COLO668 (cell line): Measurements from ENCODE around the gene P2RX7.

Source experiments
- DNase-seq: peaks from one replicate; lab custom pipeline; 2025; ENCODE audit not compliant: unreplicated experiment; lab: John Stamatoyannopoulos, UW

P2RX7 gene

GRCh38 chr12:121110211-121110940, 22.3 kb upstream of the P2RX7 start:
- peak; percentile 64 for DNase-seq

GRCh38 chr12:121111684-121112083, 21.0 kb upstream of the P2RX7 start:
- no peak for DNase-seq

GRCh38 chr12:121112496-121112895, 20.2 kb upstream of the P2RX7 start:
- DNase-seq: no peak

GRCh38 chr12:121113057-121113456, 19.6 kb upstream of the P2RX7 start:
- DNase-seq: no peak

- peak; percentile 25 for DNase-seq
Measured at GRCh38 chr12:121114019-121114639, 18.5 kb upstream of the P2RX7 start.

GRCh38 chr12:121114806-121115205, 17.9 kb upstream of the P2RX7 start:
- no peak for DNase-seq

GRCh38 chr12:121115530-121115929, 17.1 kb upstream of the P2RX7 start:
- DNase-seq: no peak

- DNase-seq: no peak
Measured at GRCh38 chr12:121116318-121117225, 16.1 kb upstream of the P2RX7 start.

GRCh38 chr12:121117226-121117777, 15.4 kb upstream of the P2RX7 start:
- DNase-seq: no peak

GRCh38 chr12:121120323-121120722, 12.4 kb upstream of the P2RX7 start:
- DNase-seq: no peak

- no peak for DNase-seq
Measured at GRCh38 chr12:121120989-121121755, 11.5 kb upstream of the P2RX7 start.

GRCh38 chr12:121121805-121122204, 10.9 kb upstream of the P2RX7 start:
- no peak for DNase-seq

GRCh38 chr12:121123488-121123887, 9.2 kb upstream of the P2RX7 start:
- DNase-seq: no peak

GRCh38 chr12:121124402-121125109, 8.1 kb upstream of the P2RX7 start:
- no peak for DNase-seq

GRCh38 chr12:121127501-121127900, 5.2 kb upstream of the P2RX7 start:
- DNase-seq: no peak

- no peak for DNase-seq
Measured at GRCh38 chr12:121128908-121129810, 3.5 kb upstream of the P2RX7 start.

GRCh38 chr12:121129811-121130147, 2.9 kb upstream of the P2RX7 start:
- no peak for DNase-seq

- DNase-seq: no peak
Measured at GRCh38 chr12:121130866-121131373, 1.8 kb upstream of the P2RX7 start.

GRCh38 chr12:121131941-121132341, 735 bp upstream of the P2RX7 start:
- DNase-seq: no peak
